ENCODE data around the gene TOMM34.

Gene TOMM34

GRCh38 chr20:44936510-44936909, 23.7 kb downstream of the TOMM34 start:
- H3K4me3 ChIP-seq (ENCODE audit: low read depth, low read length) = no peak overlapping the region
- TF ChIP-seq CTCF (IDR thresholded peaks at IDR 0.05; ENCODE audit: low read depth, low read length, missing control alignments) = no peak
- no peak for DNase-seq (ENCODE audit: low read depth)

GRCh38 chr20:44932916-44933315, 27.3 kb downstream of the TOMM34 start:
- no peak overlapping the region for H3K4me3 ChIP-seq (ENCODE audit: low read depth, low read length)
- DNase-seq (ENCODE audit: low read depth) = no peak
- TF ChIP-seq CTCF (IDR thresholded peaks at IDR 0.05; ENCODE audit: low read depth, low read length, missing control alignments) = no peak

- DNase-seq (ENCODE audit: low read depth) = no peak
- H3K4me3 ChIP-seq (ENCODE audit: low read depth, low read length) = no peak overlapping the region
- TF ChIP-seq CTCF (IDR thresholded peaks at IDR 0.05; ENCODE audit: low read depth, low read length, missing control alignments) = no peak
These were observed 28.3 kb downstream of the TOMM34 start for GRCh38 chr20:44931911-44932310.

- no peak overlapping the region for H3K4me3 ChIP-seq (ENCODE audit: low read depth, low read length)
- DNase-seq (ENCODE audit: low read depth) = no peak
- TF ChIP-seq CTCF (IDR thresholded peaks at IDR 0.05; ENCODE audit: low read depth, low read length, missing control alignments) = no peak
These were observed 29.6 kb downstream of the TOMM34 start for GRCh38 chr20:44930517-44931168.

- H3K4me3 ChIP-seq (ENCODE audit: low read depth, low read length) = no peak overlapping the region
- no peak for DNase-seq (ENCODE audit: low read depth)
- TF ChIP-seq CTCF (IDR thresholded peaks at IDR 0.05; ENCODE audit: low read depth, low read length, missing control alignments) = no peak
These were observed 31.6 kb downstream of the TOMM34 start for GRCh38 chr20:44928595-44928994.

GRCh38 chr20:44924541-44924940, 35.7 kb downstream of the TOMM34 start:
- no peak for TF ChIP-seq CTCF (IDR thresholded peaks at IDR 0.05; ENCODE audit: low read depth, low read length, missing control alignments)
- no peak for DNase-seq (ENCODE audit: low read depth)
- no peak overlapping the region for H3K4me3 ChIP-seq (ENCODE audit: low read depth, low read length)

- DNase-seq (ENCODE audit: low read depth) = no peak
- H3K4me3 ChIP-seq (ENCODE audit: low read depth, low read length) = no peak overlapping the region
- no peak for TF ChIP-seq CTCF (IDR thresholded peaks at IDR 0.05; ENCODE audit: low read depth, low read length, missing control alignments)
These were observed 38.8 kb downstream of the TOMM34 start for GRCh38 chr20:44921447-44921846.
